SK-N-SH treated with all-trans-retinoic acid at 6 μM for 48 hours (cell line): ENCODE data around the gene FAM43A.

Experiments
- ARNTL ChIP-seq: fragments of 450-650 bp; formaldehyde crosslinking; IDR thresholded peaks from 2 replicates; pipeline ENCODE4 v1.5.0; 2020; ENCODE audit warnings: low read depth, mild to moderate bottlenecking, moderate library complexity, borderline replicate concordance
- ESRRG ChIP-seq: fragments of 250-450 bp; sonication (Bioruptor Pico); IDR thresholded peaks from 2 replicates; pipeline ENCODE4 v1.6.1; 2021; ENCODE audit warnings: mild to moderate bottlenecking
- GLIS3 ChIP-seq: fragments of 250-450 bp; sonication (Bioruptor Pico); IDR thresholded peaks from 2 replicates; pipeline ENCODE4 v1.5.0; 2020; ENCODE audit warnings: mild to moderate bottlenecking, moderate library complexity
- OSR1 ChIP-seq: fragments of 250-450 bp; sonication (Bioruptor Pico); IDR thresholded peaks from 2 replicates; pipeline ENCODE4 v1.8.0; 2022; ENCODE audit warnings: moderate library complexity, mild to moderate bottlenecking, inconsistent platforms
- PATZ1 ChIP-seq: fragments of 250-450 bp; sonication (Bioruptor Pico); IDR thresholded peaks from 2 replicates; pipeline ENCODE4 v1.8.0; 2020; ENCODE audit warnings: mild to moderate bottlenecking, moderate library complexity, borderline replicate concordance
- POU6F1 ChIP-seq: fragments of 250-450 bp; sonication (Bioruptor Pico); IDR thresholded peaks from 2 replicates; pipeline ENCODE4 v1.8.0; 2021; ENCODE audit warnings: low read depth, mild to moderate bottlenecking, moderate library complexity, borderline replicate concordance
- PPARA ChIP-seq: fragments of 250-450 bp; sonication (Bioruptor Pico); IDR thresholded peaks from 2 replicates; pipeline ENCODE4 v1.5.0; 2020; ENCODE audit warnings: mild to moderate bottlenecking, borderline replicate concordance
- SNAI2 ChIP-seq: fragments of 250-450 bp; sonication (Bioruptor Pico); IDR thresholded peaks from 2 replicates; pipeline ENCODE4 v1.5.0; 2020; ENCODE audit warnings: mild to moderate bottlenecking, moderate library complexity
- TCF4 ChIP-seq: fragments of 250-450 bp; sonication (Bioruptor Pico); IDR thresholded peaks from 2 replicates; pipeline ENCODE4 v1.8.0; 2021; ENCODE audit warnings: mild to moderate bottlenecking, moderate library complexity, borderline replicate concordance
- TOX ChIP-seq: fragments of 250-450 bp; sonication (Bioruptor Pico); IDR thresholded peaks from 2 replicates; pipeline ENCODE4 v1.8.0; 2021; ENCODE audit warnings: mild to moderate bottlenecking, moderate library complexity, borderline replicate concordance
- ZFP30 ChIP-seq: fragments of 450-650 bp; formaldehyde crosslinking; IDR thresholded peaks from 2 replicates; pipeline ENCODE4 v1.5.0; 2022; ENCODE audit warnings: mild to moderate bottlenecking, moderate library complexity
- ZNF8 ChIP-seq: fragments of 450-650 bp; formaldehyde crosslinking; IDR thresholded peaks from 2 replicates; pipeline ENCODE4 v1.5.0; 2020; ENCODE audit warnings: mild to moderate bottlenecking, moderate library complexity

GRCh38 chr3:194715022-194715800 lies 29.5 kb downstream of the FAM43A start:
- no peak for TF ChIP-seq POU6F1 (CRISPR knock-in tag)
- TF ChIP-seq OSR1 (CRISPR knock-in tag): no peak
- no peak for TF ChIP-seq GLIS3 (CRISPR knock-in tag)
- TF ChIP-seq ZNF8 (CRISPR knock-in tag): no peak
- TF ChIP-seq ZFP30 (CRISPR knock-in tag): no peak
- no peak for TF ChIP-seq PPARA (CRISPR knock-in tag)
- no peak for TF ChIP-seq PATZ1 (CRISPR knock-in tag)
- no peak for TF ChIP-seq SNAI2 (CRISPR knock-in tag)
- TF ChIP-seq TCF4 (CRISPR knock-in tag): no peak
- no peak for TF ChIP-seq ESRRG (CRISPR knock-in tag)
- TF ChIP-seq ARNTL (CRISPR knock-in tag): no peak
- TF ChIP-seq TOX: no peak
